HL-60 (cell line): Measurements from ENCODE around the gene AHRR.
"Not testable (repeated sequence)": the region's sequence is repeated elsewhere in the genome, so short reads cannot be mapped to it uniquely, and the experiment has no call there.

Source experiments
- GABPA ChIP-seq: IDR thresholded peaks from 2 replicates; pipeline ENCODE4 v1.6.1; 2012; ENCODE audit warnings: low read depth
- POLR2AphosphoS5 ChIP-seq: IDR thresholded peaks from 2 replicates; pipeline ENCODE4 v1.6.1; 2012; ENCODE audit warnings: low read depth

GRCh38 chr5:309831-310230 lies 11.7 kb upstream of the AHRR start:
- TF ChIP-seq GABPA, POLR2AphosphoS5: not testable (repeated sequence)
